ENCODE data around the gene SAC3D1. TPM values are rescaled to one million over a fixed set of nuclear protein-coding genes. Genes with fewer than 3 reads are reported as not detected.

SAC3D1 gene
- total RNA-seq, 1 experiment from 2014 or later, result 1.9 TPM

GRCh38 chr11:65090628-65091027, 49.6 kb downstream of the SAC3D1 start:
- H3K79me2 ChIP-seq (ENCODE audit: low read length), result peaks cover 5% of the 10 kb centered on the region
- H3K4me1 ChIP-seq (ENCODE audit: low read length), result peaks cover 1% of the 10 kb centered on the region
- peaks cover 4% of the 10 kb centered on the region; the same call in 1 of the 2 replicates for H3K36me3 ChIP-seq (ENCODE audit: insufficient read depth, low read length)
- H3K9me3 ChIP-seq (ENCODE audit: low read length), result no peaks in the 10 kb centered on the region
- no peak overlapping the region for H3K9ac ChIP-seq (ENCODE audit: low read length)
- no peaks in the 10 kb centered on the region for H3K27me3 ChIP-seq (ENCODE audit: low read length)
- no peak for DNase-seq
- no peak overlapping the region for H3K4me2 ChIP-seq (ENCODE audit: low read depth, low read length, poor library complexity, severe bottlenecking)
- H3K4me3 ChIP-seq (ENCODE audit: low read length), result no peak overlapping the region
- no peaks in the 10 kb centered on the region for H4K20me1 ChIP-seq (ENCODE audit: insufficient read depth, low read depth, low read length)
- H3K27ac ChIP-seq (ENCODE audit: low read length), result no peak overlapping the region
- no peak overlapping the region for H2AFZ ChIP-seq (ENCODE audit: low read length)
- no peaks in the 10 kb centered on the region for H3K9me2 ChIP-seq (replicated peaks; ENCODE audit: insufficient read depth, low read length)

Small RNAs within 50 kb of the gene (small RNA-seq; reads per million reads assigned to genes)
- gene MIR6879 (not detected), gene SNX15 (not detected)

Other genes starting within 250 kb of the SAC3D1 start
- 62.0 and 84.2 TPM in 2 replicates for gene MAP4K2, start 238.0 kb upstream of the SAC3D1 start, total RNA-seq (2014; rRNA removed; shearing (Covaris generic); ENCODE audit: low replicate concordance)
- gene MEN1, start 230.7 kb upstream of the SAC3D1 start, total RNA-seq (2014; rRNA removed; shearing (Covaris generic); ENCODE audit: low replicate concordance), result 27.6 and 28.3 TPM in 2 replicates
- gene CDC42BPG, start 196.6 kb upstream of the SAC3D1 start, total RNA-seq (2014; rRNA removed; shearing (Covaris generic); ENCODE audit: low replicate concordance), result 0.15 and 0.22 TPM in 2 replicates
- gene EHD1, start 162.6 kb upstream of the SAC3D1 start, total RNA-seq (2014; rRNA removed; shearing (Covaris generic); ENCODE audit: low replicate concordance), result 30.8 and 77.3 TPM in 2 replicates
- 16.2 and 24.6 TPM in 2 replicates for gene ATG2A, start 124.0 kb upstream of the SAC3D1 start, total RNA-seq (2014; rRNA removed; shearing (Covaris generic); ENCODE audit: low replicate concordance)
- 1.8 and 7.5 TPM in 2 replicates for gene PPP2R5B, start 116.5 kb upstream of the SAC3D1 start, total RNA-seq (2014; rRNA removed; shearing (Covaris generic); ENCODE audit: low replicate concordance)
- gene GPHA2, start 105.3 kb upstream of the SAC3D1 start, total RNA-seq (2014; rRNA removed; shearing (Covaris generic); ENCODE audit: low replicate concordance), result not detected in 2 replicates
- not detected in 2 replicates for gene MAJIN, start 69.1 kb upstream of the SAC3D1 start, total RNA-seq (2014; rRNA removed; shearing (Covaris generic); ENCODE audit: low replicate concordance)
- gene BATF2, start 44.2 kb upstream of the SAC3D1 start, total RNA-seq (2014; rRNA removed; shearing (Covaris generic); ENCODE audit: low replicate concordance), result 0.18 and 1.1 TPM in 2 replicates
- gene ARL2, start 27.1 kb upstream of the SAC3D1 start, total RNA-seq (2014; rRNA removed; shearing (Covaris generic); ENCODE audit: low replicate concordance), result 28.9 and 44.4 TPM in 2 replicates
- gene SNX15, start 13.8 kb upstream of the SAC3D1 start, total RNA-seq (2014; rRNA removed; shearing (Covaris generic); ENCODE audit: low replicate concordance), result 14.2 and 17.6 TPM in 2 replicates
- gene NAALADL1, start 17.3 kb downstream of the SAC3D1 start, total RNA-seq (2014; rRNA removed; shearing (Covaris generic); ENCODE audit: low replicate concordance), result not detected in 2 replicates
- gene CDCA5, start 42.8 kb downstream of the SAC3D1 start, total RNA-seq (2014; rRNA removed; shearing (Covaris generic); ENCODE audit: low replicate concordance), result 24.3 and 28.2 TPM in 2 replicates
- gene ZFPL1, start 43.0 kb downstream of the SAC3D1 start, total RNA-seq (2014; rRNA removed; shearing (Covaris generic); ENCODE audit: low replicate concordance), result 19.0 and 40.7 TPM in 2 replicates
- 78.9 and 193 TPM in 2 replicates for gene VPS51, start 55.0 kb downstream of the SAC3D1 start, total RNA-seq (2014; rRNA removed; shearing (Covaris generic); ENCODE audit: low replicate concordance)
- gene TM7SF2, start 70.7 kb downstream of the SAC3D1 start, total RNA-seq (2014; rRNA removed; shearing (Covaris generic); ENCODE audit: low replicate concordance), result 160 and 161 TPM in 2 replicates
- gene ZNHIT2, start 76.5 kb downstream of the SAC3D1 start, total RNA-seq (2014; rRNA removed; shearing (Covaris generic); ENCODE audit: low replicate concordance), result 11.3 and 18.0 TPM in 2 replicates
- 662 and 1,340 TPM in 2 replicates for gene FAU, start 80.9 kb downstream of the SAC3D1 start, total RNA-seq (2014; rRNA removed; shearing (Covaris generic); ENCODE audit: low replicate concordance)
- 44.5 and 65.8 TPM in 2 replicates for gene MRPL49, start 81.1 kb downstream of the SAC3D1 start, total RNA-seq (2014; rRNA removed; shearing (Covaris generic); ENCODE audit: low replicate concordance)
- gene SYVN1, start 93.3 kb downstream of the SAC3D1 start, total RNA-seq (2014; rRNA removed; shearing (Covaris generic); ENCODE audit: low replicate concordance), result 73.6 and 118 TPM in 2 replicates
- not detected in 2 replicates for gene SPDYC, start 129.0 kb downstream of the SAC3D1 start, total RNA-seq (2014; rRNA removed; shearing (Covaris generic); ENCODE audit: low replicate concordance)
- 96.5 and 115 TPM in 2 replicates for gene CAPN1, start 140.7 kb downstream of the SAC3D1 start, total RNA-seq (2014; rRNA removed; shearing (Covaris generic); ENCODE audit: low replicate concordance)
- 13.2 and 19.0 TPM in 2 replicates for gene POLA2, start 220.8 kb downstream of the SAC3D1 start, total RNA-seq (2014; rRNA removed; shearing (Covaris generic); ENCODE audit: low replicate concordance)